Right lobe of liver (tissue), 4 donors: Measurements from ENCODE around the gene ERCC4.

ENCODE experiments used
- POLR2A ChIP-seq: fragments of 450-650 bp; IDR thresholded peaks from one replicate; pipeline ENCODE4 v1.6.1; 2017; ENCODE audit warnings: antibody characterized with exemption, mild to moderate bottlenecking
- TF ChIP-seq, protein P1 (sequence below), 4 donors: fragments of 200-600 bp in 3 of 4; fragments of 450-650 bp in 1 of 4; IDR thresholded peaks; one replicate each; pipeline versions ENCODE4 v1.5.1 to v1.8.0; 2016 to 2022; ENCODE audit warnings: antibody characterized with exemption in 4 of 4, mild to moderate bottlenecking in 2 of 4
- donor health status: DM: no; HTN: no; CAD: no.
- donor health status: DM: no; HTN: no; CAD: no.
- donor health status: DM: no; HTN: yes; CAD: no.

DNA sequence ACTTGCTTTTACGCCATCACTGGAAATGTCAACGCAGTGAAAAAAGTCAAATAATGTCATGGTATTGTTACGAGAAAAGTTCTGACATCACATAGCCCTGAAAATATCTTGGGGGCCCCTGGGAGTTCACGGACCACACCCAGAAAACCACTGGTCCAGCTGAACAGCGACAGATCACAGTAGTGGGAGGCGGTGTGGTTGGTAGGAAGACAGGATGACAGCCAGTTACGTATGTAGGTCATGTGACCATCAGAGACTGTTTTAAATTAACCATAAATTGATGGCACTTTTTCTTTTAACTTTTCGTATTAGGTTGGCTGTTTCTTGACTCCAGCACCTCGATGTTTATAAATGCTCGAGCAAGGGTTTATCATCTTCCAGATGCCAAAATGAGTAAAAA lies 11.9 kb downstream of the ERCC4 start:
- TF ChIP-seq, protein P1, sequence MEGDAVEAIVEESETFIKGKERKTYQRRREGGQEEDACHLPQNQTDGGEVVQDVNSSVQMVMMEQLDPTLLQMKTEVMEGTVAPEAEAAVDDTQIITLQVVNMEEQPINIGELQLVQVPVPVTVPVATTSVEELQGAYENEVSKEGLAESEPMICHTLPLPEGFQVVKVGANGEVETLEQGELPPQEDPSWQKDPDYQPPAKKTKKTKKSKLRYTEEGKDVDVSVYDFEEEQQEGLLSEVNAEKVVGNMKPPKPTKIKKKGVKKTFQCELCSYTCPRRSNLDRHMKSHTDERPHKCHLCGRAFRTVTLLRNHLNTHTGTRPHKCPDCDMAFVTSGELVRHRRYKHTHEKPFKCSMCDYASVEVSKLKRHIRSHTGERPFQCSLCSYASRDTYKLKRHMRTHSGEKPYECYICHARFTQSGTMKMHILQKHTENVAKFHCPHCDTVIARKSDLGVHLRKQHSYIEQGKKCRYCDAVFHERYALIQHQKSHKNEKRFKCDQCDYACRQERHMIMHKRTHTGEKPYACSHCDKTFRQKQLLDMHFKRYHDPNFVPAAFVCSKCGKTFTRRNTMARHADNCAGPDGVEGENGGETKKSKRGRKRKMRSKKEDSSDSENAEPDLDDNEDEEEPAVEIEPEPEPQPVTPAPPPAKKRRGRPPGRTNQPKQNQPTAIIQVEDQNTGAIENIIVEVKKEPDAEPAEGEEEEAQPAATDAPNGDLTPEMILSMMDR (IDR thresholded peaks at IDR 0.05) = no peak
- TF ChIP-seq POLR2A = no peak
